ENCODE data around the gene CLK1. TPM values are rescaled to one million over a fixed set of nuclear protein-coding genes. Genes with fewer than 3 reads are reported as not detected.
A peak's percentile ranks its signal among the peaks of the same experiment; 100 is the strongest.

Gene CLK1
- polyA plus RNA-seq, 1 donor from 2014 or later: 745 TPM

- no peaks in the 10 kb centered on the region for H3K27me3 ChIP-seq (ENCODE audit: insufficient read depth, low read depth, low read length)
- TF ChIP-seq REST (IDR thresholded peaks at IDR 0.05; ENCODE audit: borderline replicate concordance) (no peak), POLR2AphosphoS5 (IDR thresholded peaks at IDR 0.05) (no peak), CTCF (IDR thresholded peaks at IDR 0.05; ENCODE audit: poor library complexity, severe bottlenecking) (no peak), MXI1 (conservative IDR thresholded peaks at IDR 0.05; ENCODE audit: poor library complexity, severe bottlenecking) (no peak), EZH2 (IDR thresholded peaks at IDR 0.05; ENCODE audit: borderline replicate concordance, insufficient read depth, low read length, poor library complexity, severe bottlenecking) (no peak), EP300 (conservative IDR thresholded peaks at IDR 0.05; ENCODE audit: poor library complexity, severe bottlenecking) (no peak), TAF1 (IDR thresholded peaks at IDR 0.05; ENCODE audit: low read depth) (no peak), SMC3 (conservative IDR thresholded peaks at IDR 0.05; ENCODE audit: poor library complexity) (no peak)
- H3F3A ChIP-seq (ENCODE audit: insufficient read depth, low read length, poor library complexity, severe bottlenecking): peaks cover 4% of the 10 kb centered on the region
- peak overlapping the region; percentile 100 for H3K9ac ChIP-seq (ENCODE audit: low read length)
- peaks cover 30% of the 10 kb centered on the region for H4K20me1 ChIP-seq (ENCODE audit: insufficient read depth)
- no peak overlapping the region for H3K4me2 ChIP-seq (ENCODE audit: low read length)
- peaks cover 3% of the 10 kb centered on the region for H3K36me3 ChIP-seq (ENCODE audit: insufficient read depth, low read length)
- H3K4me3 ChIP-seq (ENCODE audit: low read length): peak overlapping the region; percentile 98
- H3K9me2 ChIP-seq (ENCODE audit: insufficient read depth, low read length): no peaks in the 10 kb centered on the region
- peak overlapping the region; percentile 100 for H3K27ac ChIP-seq (ENCODE audit: low read length)
- H3K79me2 ChIP-seq (replicated peaks; ENCODE audit: insufficient read depth, low read length): peaks cover 53% of the 10 kb centered on the region
- no peaks in the 10 kb centered on the region for H3K9me3 ChIP-seq (ENCODE audit: low read length)
- peak overlapping the region; percentile 86 for H2AFZ ChIP-seq (ENCODE audit: low read depth, low read length)
Observed at GRCh38 chr2:200863782-200864175, 679 bp downstream of the CLK1 start.

DNA sequence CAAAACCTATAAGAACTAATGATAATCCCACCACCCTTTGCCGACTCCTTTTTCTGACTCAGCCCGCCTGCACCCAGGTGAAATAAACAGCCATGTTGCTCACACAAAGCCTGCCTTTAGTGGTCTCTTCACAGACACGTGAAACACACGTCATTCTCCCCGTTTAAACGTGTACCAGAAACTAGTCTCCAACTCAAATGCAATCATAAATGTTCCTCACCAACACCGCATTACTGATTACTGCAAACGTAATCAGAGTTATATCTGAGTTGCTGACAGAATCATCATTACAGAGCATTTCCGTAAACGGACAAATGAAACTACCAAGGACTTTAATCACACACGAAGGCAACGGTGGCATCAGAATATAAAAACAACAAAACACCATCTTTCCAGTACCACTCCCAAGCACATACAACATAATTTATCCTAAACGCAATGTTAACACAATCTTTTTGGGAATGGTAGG is 1.9 kb downstream of the CLK1 start:
- Histone ChIP-seq H3K79me2 (replicated peaks; ENCODE audit: insufficient read depth, low read length) (peaks cover 65% of the 10 kb centered on the region), H3K9me2 (ENCODE audit: insufficient read depth, low read length) (no peaks in the 10 kb centered on the region), H3F3A (ENCODE audit: insufficient read depth, low read length, poor library complexity, severe bottlenecking) (peaks cover 4% of the 10 kb centered on the region), H3K27me3 (ENCODE audit: insufficient read depth, low read depth, low read length) (no peaks in the 10 kb centered on the region), H2AFZ (ENCODE audit: low read depth, low read length) (no peak overlapping the region), H3K9ac (ENCODE audit: low read length) (peak overlapping the region; percentile 100), H3K36me3 (ENCODE audit: insufficient read depth, low read length) (peaks cover 9% of the 10 kb centered on the region), H3K4me3 (ENCODE audit: low read length) (peak overlapping the region; percentile 98), H4K20me1 (ENCODE audit: insufficient read depth) (peaks cover 39% of the 10 kb centered on the region), H3K27ac (ENCODE audit: low read length) (peak overlapping the region; percentile 100), H3K4me2 (ENCODE audit: low read length) (peak overlapping the region; percentile 28), H3K9me3 (ENCODE audit: low read length) (no peaks in the 10 kb centered on the region)
- peak; percentile 67 for TF ChIP-seq REST (IDR thresholded peaks at IDR 0.05; ENCODE audit: borderline replicate concordance)
- peak; percentile 87 for TF ChIP-seq MXI1 (conservative IDR thresholded peaks at IDR 0.05; ENCODE audit: poor library complexity, severe bottlenecking)
- TF ChIP-seq EP300 (conservative IDR thresholded peaks at IDR 0.05; ENCODE audit: poor library complexity, severe bottlenecking): no peak
- peak; percentile 73 for TF ChIP-seq POLR2AphosphoS5 (IDR thresholded peaks at IDR 0.05)
- TF ChIP-seq SMC3 (conservative IDR thresholded peaks at IDR 0.05; ENCODE audit: poor library complexity): no peak
- TF ChIP-seq RAD21 (conservative IDR thresholded peaks at IDR 0.05): no peak
- no peak for TF ChIP-seq CTCF (IDR thresholded peaks at IDR 0.05; ENCODE audit: poor library complexity, severe bottlenecking)
- no peak for TF ChIP-seq TAF1 (IDR thresholded peaks at IDR 0.05; ENCODE audit: low read depth)
- TF ChIP-seq EZH2 (IDR thresholded peaks at IDR 0.05; ENCODE audit: borderline replicate concordance, insufficient read depth, low read length, poor library complexity, severe bottlenecking): no peak

Measured in neural cell (in vitro differentiated cells).